ENCODE measurements around the gene ARPC5L.
"Not testable (repeated sequence)": the region's sequence is repeated elsewhere in the genome, so short reads cannot be mapped to it uniquely, and the experiment has no call there.

ARPC5L gene

GRCh38 chr9:124843456-124844034 lies 18.4 kb upstream of the ARPC5L start:
- no peaks in the 10 kb centered on the region for H3K4me1 ChIP-seq (ENCODE audit: insufficient read depth, low read length)
- H3K9me3 ChIP-seq (ENCODE audit: insufficient read depth, low read length, severe bottlenecking): no peaks in the 10 kb centered on the region
- no peak overlapping the region for H3K4me2 ChIP-seq (ENCODE audit: insufficient read depth, low read length)
- no peak overlapping the region for H3K27ac ChIP-seq (ENCODE audit: low read length)
- no peak overlapping the region for H2AFZ ChIP-seq (ENCODE audit: low read depth, low read length)
- DNase-seq (no peak), ATAC-seq (ENCODE audit: insufficient read depth, low read depth) (no peak)
- H4K20me1 ChIP-seq (ENCODE audit: insufficient read depth, low read length): no peaks in the 10 kb centered on the region
- no peaks in the 10 kb centered on the region for H3K27me3 ChIP-seq (ENCODE audit: insufficient read depth, low read length, poor library complexity)
- H3K36me3 ChIP-seq (ENCODE audit: insufficient read depth, low read length): no peaks in the 10 kb centered on the region
- no peak overlapping the region for H3K4me3 ChIP-seq (ENCODE audit: low read depth in 1 of 2, low read length in 2 of 2)
- TF ChIP-seq CTCF (IDR thresholded peaks at IDR 0.05; ENCODE audit: borderline replicate concordance, extremely low read depth, low read length, poor library complexity, severe bottlenecking) (no peak), EZH2 (IDR thresholded peaks at IDR 0.05; ENCODE audit: borderline replicate concordance, low read depth, low read length, severe bottlenecking) (no peak)
- no peak overlapping the region for H3K9ac ChIP-seq (ENCODE audit: low read depth, low read length)
- H3K79me2 ChIP-seq (ENCODE audit: insufficient read depth, low read length): no peaks in the 10 kb centered on the region

GRCh38 chr9:124844291-124844690 lies 17.6 kb upstream of the ARPC5L start:
- Histone ChIP-seq H3K27me3 (ENCODE audit: insufficient read depth, low read length, poor library complexity) (no peaks in the 10 kb centered on the region), H3K9ac (ENCODE audit: low read depth, low read length) (no peak overlapping the region), H4K20me1 (ENCODE audit: insufficient read depth, low read length) (no peaks in the 10 kb centered on the region), H3K4me1 (ENCODE audit: insufficient read depth, low read length) (no peaks in the 10 kb centered on the region), H3K4me3 (ENCODE audit: low read depth in 1 of 2, low read length in 2 of 2) (no peak overlapping the region), H3K36me3 (ENCODE audit: insufficient read depth, low read length) (no peaks in the 10 kb centered on the region), H3K4me2 (ENCODE audit: insufficient read depth, low read length) (no peak overlapping the region), H3K79me2 (ENCODE audit: insufficient read depth, low read length) (no peaks in the 10 kb centered on the region), H3K9me3 (ENCODE audit: insufficient read depth, low read length, severe bottlenecking) (no peaks in the 10 kb centered on the region), H3K27ac (ENCODE audit: low read length) (no peak overlapping the region), H2AFZ (ENCODE audit: low read depth, low read length) (no peak overlapping the region)
- no peak for TF ChIP-seq CTCF (IDR thresholded peaks at IDR 0.05; ENCODE audit: borderline replicate concordance, extremely low read depth, low read length, poor library complexity, severe bottlenecking)
- no peak for TF ChIP-seq EZH2 (IDR thresholded peaks at IDR 0.05; ENCODE audit: borderline replicate concordance, low read depth, low read length, severe bottlenecking)
- no peak for DNase-seq
- no peak for ATAC-seq (ENCODE audit: insufficient read depth, low read depth)

GRCh38 chr9:124846467-124846866 lies 15.5 kb upstream of the ARPC5L start:
- H3K4me1 ChIP-seq (ENCODE audit: insufficient read depth, low read length); ATAC-seq (ENCODE audit: insufficient read depth, low read depth); H3K4me3 ChIP-seq (ENCODE audit: low read depth in 1 of 2, low read length in 2 of 2); H3K9ac ChIP-seq (ENCODE audit: low read depth, low read length); H3K27ac ChIP-seq (ENCODE audit: low read length); H3K9me3 ChIP-seq (ENCODE audit: insufficient read depth, low read length, severe bottlenecking); H2AFZ ChIP-seq (ENCODE audit: low read depth, low read length); H4K20me1 ChIP-seq (ENCODE audit: insufficient read depth, low read length); H3K4me2 ChIP-seq (ENCODE audit: insufficient read depth, low read length); H3K36me3 ChIP-seq (ENCODE audit: insufficient read depth, low read length); H3K27me3 ChIP-seq (ENCODE audit: insufficient read depth, low read length, poor library complexity); DNase-seq; H3K79me2 ChIP-seq (ENCODE audit: insufficient read depth, low read length): not testable (repeated sequence)

- DNase-seq (no peak), ATAC-seq (ENCODE audit: insufficient read depth, low read depth) (no peak)
- no peak overlapping the region for H3K4me2 ChIP-seq (ENCODE audit: insufficient read depth, low read length)
- H3K9ac ChIP-seq (ENCODE audit: low read depth, low read length): no peak overlapping the region
- no peaks in the 10 kb centered on the region for H4K20me1 ChIP-seq (ENCODE audit: insufficient read depth, low read length)
- no peaks in the 10 kb centered on the region for H3K36me3 ChIP-seq (ENCODE audit: insufficient read depth, low read length)
- no peaks in the 10 kb centered on the region for H3K79me2 ChIP-seq (ENCODE audit: insufficient read depth, low read length)
- no peak for TF ChIP-seq EZH2 (IDR thresholded peaks at IDR 0.05; ENCODE audit: borderline replicate concordance, low read depth, low read length, severe bottlenecking)
- H3K4me1 ChIP-seq (ENCODE audit: insufficient read depth, low read length): peaks cover 1% of the 10 kb centered on the region
- H3K4me3 ChIP-seq (ENCODE audit: low read depth in 1 of 2, low read length in 2 of 2): no peak overlapping the region
- no peak overlapping the region for H2AFZ ChIP-seq (ENCODE audit: low read depth, low read length)
- no peak overlapping the region for H3K27ac ChIP-seq (ENCODE audit: low read length)
- no peaks in the 10 kb centered on the region for H3K9me3 ChIP-seq (ENCODE audit: insufficient read depth, low read length, severe bottlenecking)
- H3K27me3 ChIP-seq (ENCODE audit: insufficient read depth, low read length, poor library complexity): no peaks in the 10 kb centered on the region
Observed at GRCh38 chr9:124846969-124847368, 15.0 kb upstream of the ARPC5L start.

Measured in DND-41 (cell line).